Ascending aorta (tissue), 2 donors: Measurements from ENCODE around the gene TMEM63B. TPM values are rescaled to one million over a fixed set of nuclear protein-coding genes. Genes with fewer than 3 reads are reported as not detected.

ENCODE experiments used
- DNase-seq, 2 donors: peaks; one replicate each; pipeline ENCODE4 v3.0.0-alpha.2; 2019; ENCODE audit warnings: low spot score in 2 of 2
- H3K27ac ChIP-seq, 2 donors: fragments of 200-600 bp; sonication (generic); one replicate each; pipeline ENCODE4 v1.5.1; 2016 to 2017; ENCODE audit warnings: mild to moderate bottlenecking in 1 of 2
- H3K27me3 ChIP-seq: fragments of 200-600 bp; sonication (generic); one replicate; pipeline ENCODE4 v1.5.1; 2017
- H3K36me3 ChIP-seq, 2 donors: fragments of 200-600 bp; sonication (generic); one replicate each; pipeline ENCODE4 v1.5.1; 2016
- H3K4me1 ChIP-seq, 2 donors: fragments of 200-600 bp; sonication (generic); one replicate each; pipeline ENCODE4 v1.5.1; 2016 to 2017; ENCODE audit warnings: mild to moderate bottlenecking in 1 of 2
- H3K4me3 ChIP-seq, 2 donors: fragments of 200-600 bp; sonication (generic); one replicate each; pipeline ENCODE4 v1.5.1; 2016 to 2017; ENCODE audit warnings: mild to moderate bottlenecking in 1 of 2
- H3K9me3 ChIP-seq, 2 donors: fragments of 200-600 bp; sonication (generic); one replicate each; pipeline ENCODE4 v1.5.1; 2016
- CTCF ChIP-seq, 3 experiments: fragments of 200-600 bp in 2 of 3; fragments of 450-650 bp in 1 of 3; sonication (generic) in 2 of 3; IDR thresholded peaks; one replicate each; pipeline ENCODE4 v1.5.1; 2016 to 2019; ENCODE audit warnings: antibody characterized with exemption in 3 of 3, mild to moderate bottlenecking in 1 of 3, moderate library complexity in 1 of 3
- intact Hi-C: fragments of 100-400 bp; cut with DNase I; formaldehyde crosslinking; loops from one replicate; pipeline ENCODE4 v1.15.1; 2023
- total RNA-seq: library from RNA; depleted of rRNA; stranded (reverse); fragments of >200 nt; gene quantifications from one replicate; pipeline ENCODE4 v1.1.0, GENCODE V29; 2016

Gene TMEM63B
- total RNA-seq, 1 donor from 2014 or later = 9.6 TPM

GRCh38 chr6:44201200-44201599 lies 73.8 kb downstream of the TMEM63B start:
- Histone ChIP-seq H3K36me3 (no peaks in the 10 kb centered on the region), H3K27me3 (no peaks in the 10 kb centered on the region), H3K4me1 (peaks cover 0 to 10% of the 10 kb centered on the region in 2 donors), H3K4me3 (no peak overlapping the region), H3K9me3 (no peaks in the 10 kb centered on the region), H3K27ac (no peak overlapping the region)
- intact Hi-C loops = loop anchor here (2.0 kb wide), 1 partner anchor 18 kb away; no protein-coding TSS in a partner anchor
- DNase-seq = no peak
- no peak for TF ChIP-seq CTCF (IDR thresholded peaks at IDR 0.05)

- no peak overlapping the region for H3K4me3 ChIP-seq
- H3K4me1 ChIP-seq = peaks cover 0 to 10% of the 10 kb centered on the region in 2 donors
- H3K27me3 ChIP-seq = no peaks in the 10 kb centered on the region
- no peaks in the 10 kb centered on the region for H3K36me3 ChIP-seq
- no peak for TF ChIP-seq CTCF (IDR thresholded peaks at IDR 0.05)
- intact Hi-C loops = loop anchor here (2.0 kb wide), 1 partner anchor 17 kb away; no protein-coding TSS in a partner anchor
- DNase-seq = no peak
- no peaks in the 10 kb centered on the region for H3K9me3 ChIP-seq
- no peak overlapping the region for H3K27ac ChIP-seq
These were observed 74.4 kb downstream of the TMEM63B start for GRCh38 chr6:44201638-44202303.

GRCh38 chr6:44202332-44202971 lies 75.1 kb downstream of the TMEM63B start:
- Histone ChIP-seq H3K4me3 (no peak overlapping the region), H3K9me3 (no peaks in the 10 kb centered on the region), H3K27ac (peak overlapping the region in 1 of 2 donors; percentile 40), H3K36me3 (no peaks in the 10 kb centered on the region), H3K4me1 (peaks cover 0 to 10% of the 10 kb centered on the region in 2 donors), H3K27me3 (no peaks in the 10 kb centered on the region)
- DNase-seq = no peak
- intact Hi-C loops = no loop called here
- no peak for TF ChIP-seq CTCF (IDR thresholded peaks at IDR 0.05)

GRCh38 chr6:44202972-44203750 lies 75.8 kb downstream of the TMEM63B start:
- intact Hi-C loops = no loop called here
- TF ChIP-seq CTCF (IDR thresholded peaks at IDR 0.05) = no peak
- H3K27ac ChIP-seq = peak overlapping the region in 1 of 2 donors; percentile 40

GRCh38 chr6:44203955-44204354 lies 76.6 kb downstream of the TMEM63B start:
- Histone ChIP-seq H3K36me3 (no peaks in the 10 kb centered on the region), H3K27me3 (no peaks in the 10 kb centered on the region), H3K9me3 (no peaks in the 10 kb centered on the region), H3K4me3 (no peak overlapping the region), H3K4me1 (peaks cover 0 to 7% of the 10 kb centered on the region in 2 donors), H3K27ac (no peak overlapping the region)
- intact Hi-C loops = no loop called here
- DNase-seq = no peak
- no peak for TF ChIP-seq CTCF (IDR thresholded peaks at IDR 0.05)

More at GRCh38 chr6:44202972-44203750, 75.8 kb downstream of the TMEM63B start:
- Histone ChIP-seq H3K4me1 (peaks cover 0 to 10% of the 10 kb centered on the region in 2 donors), H3K9me3 (no peaks in the 10 kb centered on the region), H3K36me3 (no peaks in the 10 kb centered on the region), H3K27me3 (no peaks in the 10 kb centered on the region), H3K4me3 (no peak overlapping the region)
- DNase-seq = no peak

Other genes with a start within 250 kb of the TMEM63B start
- gene MRPL14, start 102 bp upstream of the TMEM63B start, total RNA-seq = 61.8 TPM
- gene CAPN11, start 31.3 kb downstream of the TMEM63B start, total RNA-seq = 0.43 TPM
- 13.9 TPM for gene MYMX, start 89.4 kb downstream of the TMEM63B start, total RNA-seq
- 224 TPM for gene SLC29A1, start 96.0 kb downstream of the TMEM63B start, total RNA-seq
- 354 TPM for gene HSP90AB1, start 119.5 kb downstream of the TMEM63B start, total RNA-seq
- 9.9 TPM for gene SLC35B2, start 130.0 kb downstream of the TMEM63B start, total RNA-seq
- gene NFKBIE, start 138.0 kb downstream of the TMEM63B start, total RNA-seq = 1.9 TPM
- gene TMEM151B, start 142.9 kb downstream of the TMEM63B start, total RNA-seq = not detected
- gene AARS2, start 185.8 kb downstream of the TMEM63B start, total RNA-seq = 4.5 TPM
- gene SPATS1, start 215.1 kb downstream of the TMEM63B start, total RNA-seq = not detected